ENCODE measurements around the gene SPPL2B.

DNA sequence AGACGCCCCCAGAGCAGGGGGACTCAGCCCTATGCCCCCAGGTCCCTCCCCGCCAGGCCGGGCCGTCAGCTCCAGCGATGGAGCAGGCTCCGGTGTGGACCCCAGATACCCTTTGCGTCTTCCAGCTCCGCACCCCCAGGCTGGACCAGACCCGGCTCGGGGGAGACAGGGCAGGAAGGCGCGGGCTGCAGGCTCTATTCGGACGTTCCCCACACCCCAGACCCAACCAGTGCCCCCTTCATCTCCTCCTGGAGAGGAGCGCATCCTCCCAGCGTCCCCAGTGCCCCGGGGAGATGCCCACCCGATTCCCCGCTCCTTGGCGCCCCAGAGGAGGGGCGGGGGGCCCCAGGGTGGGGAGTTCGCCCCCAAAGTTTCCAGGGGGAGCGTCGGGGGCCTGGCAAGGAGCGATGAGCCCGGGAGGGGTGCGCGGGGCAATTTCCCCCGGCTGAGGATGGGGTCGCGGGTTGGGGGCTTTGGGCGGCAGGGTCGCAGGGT, 20.9 kb upstream of the SPPL2B start:
- TF ChIP-seq, protein P1, sequence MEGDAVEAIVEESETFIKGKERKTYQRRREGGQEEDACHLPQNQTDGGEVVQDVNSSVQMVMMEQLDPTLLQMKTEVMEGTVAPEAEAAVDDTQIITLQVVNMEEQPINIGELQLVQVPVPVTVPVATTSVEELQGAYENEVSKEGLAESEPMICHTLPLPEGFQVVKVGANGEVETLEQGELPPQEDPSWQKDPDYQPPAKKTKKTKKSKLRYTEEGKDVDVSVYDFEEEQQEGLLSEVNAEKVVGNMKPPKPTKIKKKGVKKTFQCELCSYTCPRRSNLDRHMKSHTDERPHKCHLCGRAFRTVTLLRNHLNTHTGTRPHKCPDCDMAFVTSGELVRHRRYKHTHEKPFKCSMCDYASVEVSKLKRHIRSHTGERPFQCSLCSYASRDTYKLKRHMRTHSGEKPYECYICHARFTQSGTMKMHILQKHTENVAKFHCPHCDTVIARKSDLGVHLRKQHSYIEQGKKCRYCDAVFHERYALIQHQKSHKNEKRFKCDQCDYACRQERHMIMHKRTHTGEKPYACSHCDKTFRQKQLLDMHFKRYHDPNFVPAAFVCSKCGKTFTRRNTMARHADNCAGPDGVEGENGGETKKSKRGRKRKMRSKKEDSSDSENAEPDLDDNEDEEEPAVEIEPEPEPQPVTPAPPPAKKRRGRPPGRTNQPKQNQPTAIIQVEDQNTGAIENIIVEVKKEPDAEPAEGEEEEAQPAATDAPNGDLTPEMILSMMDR (IDR thresholded peaks at IDR 0.05), result no peak
- TF ChIP-seq POLR2A (IDR thresholded peaks at IDR 0.05), result no peak
